Measurements from ENCODE around the gene TMPO.
"Not testable (repeated sequence)": the region's sequence is repeated elsewhere in the genome, so short reads cannot be mapped to it uniquely, and the experiment has no call there.

GRCh38 chr12:98488416-98488815, 27.0 kb upstream of the TMPO start:
- TF ChIP-seq EP300, CTCF, POLR2A (IDR thresholded peaks at IDR 0.05): not testable (repeated sequence)
